ENCODE results near the gene TSG101. TPM values are rescaled to one million over a fixed set of nuclear protein-coding genes. Genes with fewer than 3 reads are reported as not detected.

TSG101 gene
- total RNA-seq, 1 experiment from 2014 or later, result 80.0 TPM

Other genes with a start within 250 kb of the TSG101 start
- 8.6 and 10.3 TPM in 2 replicates for gene HPS5, start 204.8 kb downstream of the TSG101 start, total RNA-seq (2014; rRNA removed; shearing (Covaris generic))
- gene GTF2H1, start 204.4 kb downstream of the TSG101 start, total RNA-seq (2014; rRNA removed; shearing (Covaris generic)), result 50.7 and 55.4 TPM in 2 replicates
- gene LDHA, start 132.4 kb downstream of the TSG101 start, total RNA-seq (2014; rRNA removed; shearing (Covaris generic)), result 295 and 327 TPM in 2 replicates
- gene LDHC, start 114.6 kb downstream of the TSG101 start, total RNA-seq (2014; rRNA removed; shearing (Covaris generic)), result not detected in 2 replicates
- gene LDHAL6A, start 71.1 kb downstream of the TSG101 start, total RNA-seq (2014; rRNA removed; shearing (Covaris generic)), result not detected in 2 replicates
- 10.5 and 11.3 TPM in 2 replicates for gene UEVLD, start 61.8 kb upstream of the TSG101 start, total RNA-seq (2014; rRNA removed; shearing (Covaris generic))
- 0.76 and 1.0 TPM in 2 replicates for gene MISFA, start 72.8 kb upstream of the TSG101 start, total RNA-seq (2014; rRNA removed; shearing (Covaris generic))
- 25.4 and 25.5 TPM in 2 replicates for gene SPTY2D1, start 107.4 kb upstream of the TSG101 start, total RNA-seq (2014; rRNA removed; shearing (Covaris generic))
- 3.1 and 5.6 TPM in 2 replicates for gene TMEM86A, start 171.8 kb upstream of the TSG101 start, total RNA-seq (2014; rRNA removed; shearing (Covaris generic))
- gene IGSF22, start 199.2 kb upstream of the TSG101 start, total RNA-seq (2014; rRNA removed; shearing (Covaris generic)), result 0.03 and 1.8 TPM in 2 replicates